Smooth muscle cell (in vitro differentiated cells): ENCODE results near the gene CDC42EP3. TPM values are rescaled to one million over a fixed set of nuclear protein-coding genes. Genes with fewer than 3 reads are reported as not detected.

Experiments
- DNase-seq: peaks from one replicate; lab custom pipeline; 2025; ENCODE audit not compliant: unreplicated experiment; lab: John Stamatoyannopoulos, UW
- H2AFZ ChIP-seq: fragments of 200-600 bp; sonication (generic); 2 replicates; pipeline ENCODE4 v1.6.0; 2016; ENCODE audit warnings: antibody characterized with exemption, low read depth, mild to moderate bottlenecking
- H3F3A ChIP-seq: fragments of 200-600 bp; sonication (generic); 2 replicates; pipeline ENCODE4 v1.6.0; 2017; ENCODE audit warnings: antibody characterized with exemption, low read depth
- H3K27ac ChIP-seq: fragments of 200-600 bp; sonication (generic); 2 replicates; pipeline ENCODE4 v1.5.1; 2016; ENCODE audit warnings: low read depth, mild to moderate bottlenecking
- H3K27me3 ChIP-seq: fragments of 200-600 bp; sonication (generic); 2 replicates; pipeline ENCODE4 v1.6.1; 2016; ENCODE audit warnings: low read depth, mild to moderate bottlenecking
- H3K36me3 ChIP-seq: fragments of 200-600 bp; sonication (generic); 2 replicates; pipeline ENCODE4 v1.5.1; 2016; ENCODE audit warnings: low read depth
- H3K4me1 ChIP-seq: fragments of 200-600 bp; sonication (generic); 2 replicates; pipeline ENCODE4 v1.5.1; 2016; ENCODE audit warnings: low read depth
- H3K4me2 ChIP-seq: fragments of 200-600 bp; sonication (generic); 2 replicates; pipeline ENCODE4 v1.6.0; 2016; ENCODE audit warnings: mild to moderate bottlenecking
- H3K4me3 ChIP-seq: fragments of 200-600 bp; sonication (generic); 2 replicates; pipeline ENCODE4 v1.5.1; 2016; ENCODE audit warnings: mild to moderate bottlenecking
- H3K79me2 ChIP-seq: fragments of 200-600 bp; sonication (generic); 2 replicates; pipeline ENCODE4 v1.6.0; 2016; ENCODE audit warnings: low read depth, mild to moderate bottlenecking
- H3K9ac ChIP-seq: fragments of 200-600 bp; sonication (generic); 2 replicates; pipeline ENCODE4 v1.6.0; 2016; ENCODE audit warnings: low read depth
- H3K9me3 ChIP-seq: fragments of 200-600 bp; sonication (generic); replicated peaks from 2 replicates; pipeline ENCODE4 v1.5.1; 2016; ENCODE audit warnings: low read depth
- H4K20me1 ChIP-seq: fragments of 200-600 bp; sonication (generic); 2 replicates; pipeline ENCODE4 v1.6.0; 2016; ENCODE audit warnings: low read depth
- WGBS: methylation state at CpG from one replicate; pipeline ENCODE4 v1.1.7; 2016; ENCODE audit warnings: low lambda C conversion rate; 5-methylcytosine and 5-hydroxymethylcytosine counted together
- polyA plus RNA-seq: library from polyadenylated mRNA; unstranded; fragments of >200 nt; fragmentation: Nextera tagmentation; extraction: Ambion mirVana; gene quantifications from 2 replicates; pipeline ENCODE4 v1.2.1, GENCODE V29; 2016
- total RNA-seq: library from RNA; depleted of rRNA; stranded (reverse); fragments of >200 nt; gene quantifications from 2 replicates; pipeline ENCODE4 v1.2.3, GENCODE V29; 2014
- TF ChIP-seq, protein P1 (sequence below): fragments of 200-600 bp; sonication (generic); IDR thresholded peaks from 2 replicates; pipeline ENCODE4 v1.5.1; 2017; ENCODE audit warnings: borderline replicate concordance, mild to moderate bottlenecking, antibody characterized with exemption; ENCODE audit not compliant: insufficient read depth, poor library complexity, severe bottlenecking

Gene CDC42EP3
- total and polyA plus RNA-seq, 2 experiments from 2014 or later, result 40.0 to 51.1 TPM

DNA sequence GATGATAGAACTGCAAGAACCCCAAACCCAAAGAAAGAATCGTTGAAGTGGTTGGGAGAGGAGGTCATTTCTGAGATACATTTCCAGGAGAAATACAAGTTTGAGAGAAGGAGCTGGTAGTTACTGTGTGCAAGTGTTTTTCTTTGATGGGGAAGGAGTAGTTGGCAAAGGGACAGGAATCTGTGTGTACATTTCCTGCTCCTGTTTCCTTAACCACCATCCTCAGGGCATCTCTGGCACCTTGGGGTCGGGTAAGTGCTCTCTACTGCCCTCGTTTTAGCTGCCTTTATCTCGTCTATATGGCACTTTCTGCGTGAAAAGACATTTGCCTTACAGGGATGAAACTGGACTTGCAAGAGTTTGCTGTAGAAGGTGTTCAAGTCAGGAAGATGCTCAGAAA lies 27.3 kb downstream of the CDC42EP3 start:
- Histone ChIP-seq H2AFZ (no peak overlapping the region), H3K36me3 (peaks cover 4% of the 10 kb centered on the region), H3F3A (no peaks in the 10 kb centered on the region), H3K4me2 (no peak overlapping the region), H3K27me3 (no peaks in the 10 kb centered on the region), H3K4me1 (no peaks in the 10 kb centered on the region), H3K9me3 (no peaks in the 10 kb centered on the region), H3K4me3 (no peak overlapping the region), H3K79me2 (peaks cover 53% of the 10 kb centered on the region), H3K27ac (no peak overlapping the region), H4K20me1 (peaks cover 55% of the 10 kb centered on the region), H3K9ac (no peak overlapping the region)
- DNase-seq, result no peak
- 90% methylated on average over 5 of the region's 5 CpGs for WGBS
- TF ChIP-seq, protein P1, sequence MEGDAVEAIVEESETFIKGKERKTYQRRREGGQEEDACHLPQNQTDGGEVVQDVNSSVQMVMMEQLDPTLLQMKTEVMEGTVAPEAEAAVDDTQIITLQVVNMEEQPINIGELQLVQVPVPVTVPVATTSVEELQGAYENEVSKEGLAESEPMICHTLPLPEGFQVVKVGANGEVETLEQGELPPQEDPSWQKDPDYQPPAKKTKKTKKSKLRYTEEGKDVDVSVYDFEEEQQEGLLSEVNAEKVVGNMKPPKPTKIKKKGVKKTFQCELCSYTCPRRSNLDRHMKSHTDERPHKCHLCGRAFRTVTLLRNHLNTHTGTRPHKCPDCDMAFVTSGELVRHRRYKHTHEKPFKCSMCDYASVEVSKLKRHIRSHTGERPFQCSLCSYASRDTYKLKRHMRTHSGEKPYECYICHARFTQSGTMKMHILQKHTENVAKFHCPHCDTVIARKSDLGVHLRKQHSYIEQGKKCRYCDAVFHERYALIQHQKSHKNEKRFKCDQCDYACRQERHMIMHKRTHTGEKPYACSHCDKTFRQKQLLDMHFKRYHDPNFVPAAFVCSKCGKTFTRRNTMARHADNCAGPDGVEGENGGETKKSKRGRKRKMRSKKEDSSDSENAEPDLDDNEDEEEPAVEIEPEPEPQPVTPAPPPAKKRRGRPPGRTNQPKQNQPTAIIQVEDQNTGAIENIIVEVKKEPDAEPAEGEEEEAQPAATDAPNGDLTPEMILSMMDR, result no peak

DNA sequence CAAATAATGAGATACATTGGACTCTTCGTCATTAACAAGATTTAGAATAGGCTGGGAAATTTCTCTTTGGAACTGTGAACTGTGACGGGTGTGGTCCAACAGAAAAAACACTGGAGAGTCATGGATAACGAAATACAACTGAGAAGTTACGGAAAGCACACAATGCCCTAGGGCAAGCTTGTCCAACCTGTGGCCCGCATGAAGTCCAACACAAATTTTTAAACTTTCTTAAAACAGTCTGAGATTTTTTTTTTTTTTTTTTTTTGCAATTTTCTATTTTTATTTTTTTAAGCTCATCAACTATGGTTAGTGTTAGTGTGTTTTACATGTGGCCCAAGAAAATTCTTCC lies 27.7 kb downstream of the CDC42EP3 start:
- Histone ChIP-seq H3F3A (no peaks in the 10 kb centered on the region), H3K36me3 (peaks cover 4% of the 10 kb centered on the region), H4K20me1 (peaks cover 51% of the 10 kb centered on the region), H3K4me3 (no peak overlapping the region), H3K9ac (no peak overlapping the region), H3K4me2 (no peak overlapping the region), H3K4me1 (no peaks in the 10 kb centered on the region), H3K27ac (no peak overlapping the region), H3K79me2 (peaks cover 48% of the 10 kb centered on the region), H2AFZ (no peak overlapping the region), H3K9me3 (no peaks in the 10 kb centered on the region), H3K27me3 (no peaks in the 10 kb centered on the region)
- no peak for DNase-seq
- WGBS, result 96% methylated on average over 5 of the region's 5 CpGs
- TF ChIP-seq, protein P1, result no peak

DNA sequence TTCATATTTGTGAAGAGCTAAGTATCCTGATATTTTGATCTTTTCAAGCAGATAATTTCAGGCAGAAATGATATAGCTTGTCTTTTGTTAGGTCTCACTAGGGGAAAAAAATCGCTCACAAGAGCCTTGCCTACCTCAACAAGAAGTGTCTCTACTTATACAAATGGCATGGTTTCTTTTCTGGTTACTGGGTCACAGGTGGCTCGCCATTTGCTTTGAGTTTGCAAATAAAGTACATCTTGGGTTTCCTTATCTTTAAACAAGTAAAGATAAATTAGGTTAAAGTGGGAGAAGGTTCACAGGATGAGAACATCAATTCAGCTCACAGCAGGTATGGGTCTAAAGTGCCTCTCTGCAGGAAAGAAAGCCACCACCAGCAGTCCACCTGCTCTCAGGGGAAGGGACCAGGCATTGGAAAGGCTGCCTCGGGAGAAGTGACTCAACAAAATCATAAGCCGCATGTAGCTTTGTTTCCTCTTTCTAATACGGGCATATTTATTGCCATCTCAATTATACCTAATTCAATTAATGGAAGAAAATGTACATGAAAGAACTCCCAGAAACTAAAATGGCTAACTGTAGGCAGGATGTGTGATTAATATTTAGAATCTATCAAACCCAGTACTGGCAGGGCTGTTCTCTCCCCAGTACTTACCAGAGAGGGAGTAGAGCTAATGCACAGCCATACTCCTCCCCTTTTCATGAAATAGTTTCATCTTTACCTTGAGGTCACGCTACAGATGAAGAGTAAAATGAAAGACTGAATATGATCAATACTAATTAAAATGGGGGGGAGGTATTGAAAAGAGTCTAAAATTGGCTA lies 28.3 kb downstream of the CDC42EP3 start:
- no peaks in the 10 kb centered on the region for H3F3A ChIP-seq
- H3K4me1 ChIP-seq, result no peaks in the 10 kb centered on the region
- WGBS, result 92% methylated on average over 6 of the region's 6 CpGs
- H3K4me3 ChIP-seq, result no peak overlapping the region
- no peak for DNase-seq
- H3K4me2 ChIP-seq, result no peak overlapping the region
- H3K36me3 ChIP-seq, result peaks cover 4% of the 10 kb centered on the region
- peaks cover 42% of the 10 kb centered on the region for H3K79me2 ChIP-seq
- no peak overlapping the region for H2AFZ ChIP-seq
- H3K27ac ChIP-seq, result no peak overlapping the region
- H3K9ac ChIP-seq, result no peak overlapping the region
- H3K27me3 ChIP-seq, result no peaks in the 10 kb centered on the region
- H4K20me1 ChIP-seq, result peaks cover 45% of the 10 kb centered on the region
- TF ChIP-seq, protein P1, result no peak
- H3K9me3 ChIP-seq, result no peaks in the 10 kb centered on the region
